Pancreas (tissue), 10 donors: ENCODE measurements around the gene SWAP70. TPM values are rescaled to one million over a fixed set of nuclear protein-coding genes. Genes with fewer than 3 reads are reported as not detected.
A peak's percentile ranks its signal among the peaks of the same experiment; 100 is the strongest.

Experiments
- ATAC-seq, 4 donors: fragments of 200-7000 bp; cut with Tn5 transposase; one replicate each; pipeline versions ENCODE4 v1.8.0 to v1.9.1; 2020; ENCODE audit warnings: mild to moderate bottlenecking in 4 of 4, moderate library complexity in 4 of 4
- DNase-seq, 6 donors: peaks; one replicate each; pipeline ENCODE4 v3.0.0-alpha.2; 2020
- FAIRE-seq: peaks from 2 replicates; lab custom pipeline; 2012; peaks lifted over from hg19 to GRCh38; lab: Jason Lieb, UNC
- H3K27ac ChIP-seq, 4 donors: fragments of 200-600 bp; sonication (generic); 1 replicate in 3 of 4; 2 replicates in 1 of 4; pipeline versions ENCODE4 v1.5.0 to v1.8.0; 2020
- H3K27me3 ChIP-seq, 4 donors: fragments of 200-600 bp; one replicate each; pipeline ENCODE4 v1.8.0; 2021
- H3K36me3 ChIP-seq, 3 donors: fragments of 200-600 bp; sonication (generic) in 1 of 3; one replicate each; pipeline versions ENCODE4 v1.5.0 to v1.8.0; 2020 to 2021
- H3K4me1 ChIP-seq, 3 donors: fragments of 200-600 bp; one replicate each; pipeline ENCODE4 v1.8.0; 2021
- H3K4me3 ChIP-seq, 4 donors: fragments of 200-600 bp; sonication (generic) in 2 of 4; one replicate each; pipeline versions ENCODE4 v1.5.0 to v1.8.0; 2020 to 2021
- H3K9me3 ChIP-seq, 4 donors: fragments of 200-600 bp; one replicate each; pipeline ENCODE4 v1.8.0; 2021
- CTCF ChIP-seq, 4 donors: fragments of 200-600 bp; sonication (generic) in 3 of 4; IDR thresholded peaks; one replicate each; pipeline versions ENCODE4 v1.5.0 to v1.8.0; 2021; ENCODE audit warnings: antibody characterized with exemption in 4 of 4
- WGBS, 2 donors: extraction: QIAGEN DNeasy Blood & Tissue Kit; methylation state at CpG; one replicate each; pipeline ENCODE4 v1.1.7; 2013; 5-methylcytosine and 5-hydroxymethylcytosine counted together
- intact Hi-C, 3 donors: fragments of 100-400 bp; cut with DNase I; formaldehyde crosslinking; loops; one replicate each; pipeline versions ENCODE4 v1.11.1 to v1.14.2; 2022
- polyA plus RNA-seq, 2 donors: library from polyadenylated mRNA; stranded (reverse); fragments of 200-250 nt; gene quantifications; one replicate each; pipeline ENCODE4 v1.2.3, GENCODE V29; 2013
- total RNA-seq, 6 donors: library from RNA; stranded (reverse); fragmentation: NEBNext Ultra II Directional in 4 of 6; extraction: Animal tissue kit (Norgen Biotek cat#: 25700) in 4 of 6; gene quantifications; one replicate each; pipeline versions ENCODE4 v1.2.1 to v1.2.4, GENCODE V29; 2021 to 2023
- donor health status: healthy with polysubstance abuse.
- donor health status: DM: no; HTN: no; CAD: no; lungs with moderate emphysema.
- donor health status: DM: no; HTN: no; CAD: no.
- donor health status: control.
- donor health status: control.
- donor health status: Bipolar disorder and iron deficiency.
- donor health status: DM: yes; HTN: yes; CAD: no.
- donor health status: DM: no; HTN: no; CAD: no.
- donor health status: DM: no; HTN: no; CAD: no.
- donor health status: DM: yes; HTN: yes; CAD: no.

SWAP70 gene
- total and polyA plus RNA-seq, 8 donors, result 4.8 to 22.3 (median 10.3) TPM

- ATAC-seq, result no peak
- peaks cover 0 to 19% (median 0%) of the 10 kb centered on the region in 3 donors for H3K36me3 ChIP-seq
- no peak overlapping the region for H3K27ac ChIP-seq
- no peak for TF ChIP-seq CTCF (IDR thresholded peaks at IDR 0.05)
- no peaks in the 10 kb centered on the region for H3K4me1 ChIP-seq
- no peaks in the 10 kb centered on the region for H3K27me3 ChIP-seq
- H3K9me3 ChIP-seq, result no peaks in the 10 kb centered on the region
- intact Hi-C loops, result no loop called here
- FAIRE-seq, result no peak
- 90 to 93% methylated on average over 2 of the region's 2 CpGs for WGBS, 2 donors
- H3K4me3 ChIP-seq, result no peak overlapping the region
- no peak for DNase-seq
Measured at GRCh38 chr11:9783986-9784385, 120.1 kb downstream of the SWAP70 start.

GRCh38 chr11:9784602-9785315 is 120.9 kb downstream of the SWAP70 start:
- Histone ChIP-seq H3K27ac (no peak overlapping the region), H3K4me1 (no peaks in the 10 kb centered on the region), H3K36me3 (peaks cover 0 to 19% (median 0%) of the 10 kb centered on the region in 3 donors), H3K27me3 (no peaks in the 10 kb centered on the region), H3K4me3 (no peak overlapping the region), H3K9me3 (no peaks in the 10 kb centered on the region)
- TF ChIP-seq CTCF (IDR thresholded peaks at IDR 0.05), result no peak
- FAIRE-seq (no peak), DNase-seq (no peak), ATAC-seq (no peak)
- 73 to 80% methylated on average over 6 of the region's 6 CpGs for WGBS, 2 donors
- intact Hi-C loops, result no loop called here

- 93 to 95% methylated on average over 5 of the region's 5 CpGs for WGBS, 2 donors
- Histone ChIP-seq H3K27me3 (no peaks in the 10 kb centered on the region), H3K4me3 (no peak overlapping the region), H3K4me1 (no peaks in the 10 kb centered on the region), H3K27ac (no peak overlapping the region), H3K9me3 (no peaks in the 10 kb centered on the region), H3K36me3 (peaks cover 0 to 5% (median 0%) of the 10 kb centered on the region in 3 donors)
- no peak for ATAC-seq
- TF ChIP-seq CTCF (IDR thresholded peaks at IDR 0.05), result no peak
- no peak for DNase-seq
- intact Hi-C loops, result no loop called here
- no peak for FAIRE-seq
Measured at GRCh38 chr11:9787260-9787659, 123.4 kb downstream of the SWAP70 start.

GRCh38 chr11:9787981-9788521 is 124.2 kb downstream of the SWAP70 start:
- Histone ChIP-seq H3K36me3 (peaks cover 0 to 5% (median 0%) of the 10 kb centered on the region in 3 donors), H3K27me3 (no peaks in the 10 kb centered on the region), H3K27ac (no peak overlapping the region), H3K4me1 (no peaks in the 10 kb centered on the region), H3K9me3 (no peaks in the 10 kb centered on the region), H3K4me3 (no peak overlapping the region)
- 88 to 89% methylated on average over 3 of the region's 3 CpGs for WGBS, 2 donors
- FAIRE-seq (no peak), ATAC-seq (peak in 3 of 4 donors; percentile 31 to 65 (median 43)), DNase-seq (peak in 1 of 6 donors; percentile 33)
- no peak for TF ChIP-seq CTCF (IDR thresholded peaks at IDR 0.05)
- intact Hi-C loops, result no loop called here

GRCh38 chr11:9789910-9790309 is 126.0 kb downstream of the SWAP70 start:
- Histone ChIP-seq H3K27ac (no peak overlapping the region), H3K4me1 (no peaks in the 10 kb centered on the region), H3K9me3 (no peaks in the 10 kb centered on the region), H3K4me3 (no peak overlapping the region), H3K27me3 (no peaks in the 10 kb centered on the region), H3K36me3 (peaks cover 0 to 5% (median 0%) of the 10 kb centered on the region in 3 donors)
- no peak for DNase-seq
- no peak for TF ChIP-seq CTCF (IDR thresholded peaks at IDR 0.05)
- intact Hi-C loops, result no loop called here
- FAIRE-seq, result no peak
- 87 to 94% methylated on average over 3 of the region's 3 CpGs for WGBS, 2 donors
- no peak for ATAC-seq
